ENCODE measurements around the gene ROR1. TPM values are rescaled to one million over a fixed set of nuclear protein-coding genes. Genes with fewer than 3 reads are reported as not detected.

Gene ROR1
- total RNA-seq, 1 donor from 2014 or later: 11.0 TPM

- H3K27ac Mint-ChIP-seq (ENCODE audit: unreplicated experiment): no peak overlapping the region
- no peak overlapping the region for H3K4me3 Mint-ChIP-seq
- no peaks in the 10 kb centered on the region for H3K36me3 Mint-ChIP-seq (ENCODE audit: low read depth)
- H3K9me3 Mint-ChIP-seq: no peaks in the 10 kb centered on the region
- H3K4me1 Mint-ChIP-seq: peaks cover 38% of the 10 kb centered on the region
- DNase-seq (ENCODE audit: low read depth, low spot score): no peak
- H3K27me3 Mint-ChIP-seq (ENCODE audit: low read depth): peaks cover 4% of the 10 kb centered on the region
- TF ChIP-seq CTCF (conservative IDR thresholded peaks at IDR 0.05): no peak
Measured at GRCh38 chr1:63916485-63917360, 142.9 kb downstream of the ROR1 start.

- H3K9me3 Mint-ChIP-seq: no peaks in the 10 kb centered on the region
- peaks cover 34% of the 10 kb centered on the region for H3K4me1 Mint-ChIP-seq
- no peaks in the 10 kb centered on the region for H3K27me3 Mint-ChIP-seq (ENCODE audit: low read depth)
- no peak overlapping the region for H3K27ac Mint-ChIP-seq (ENCODE audit: unreplicated experiment)
- no peak for DNase-seq (ENCODE audit: low read depth, low spot score)
- H3K36me3 Mint-ChIP-seq (ENCODE audit: low read depth): no peaks in the 10 kb centered on the region
- peak; percentile 30 for TF ChIP-seq CTCF (conservative IDR thresholded peaks at IDR 0.05)
- H3K4me3 Mint-ChIP-seq: no peak overlapping the region
Measured at GRCh38 chr1:63917571-63918417, 144.0 kb downstream of the ROR1 start.

GRCh38 chr1:63918418-63918945 lies 144.7 kb downstream of the ROR1 start:
- Mint-ChIP-seq H3K9me3 (no peaks in the 10 kb centered on the region), H3K4me1 (peaks cover 34% of the 10 kb centered on the region), H3K4me3 (no peak overlapping the region), H3K27me3 (ENCODE audit: low read depth) (no peaks in the 10 kb centered on the region), H3K27ac (ENCODE audit: unreplicated experiment) (no peak overlapping the region), H3K36me3 (ENCODE audit: low read depth) (no peaks in the 10 kb centered on the region)
- no peak for TF ChIP-seq CTCF (conservative IDR thresholded peaks at IDR 0.05)
- DNase-seq (ENCODE audit: low read depth, low spot score): no peak

GRCh38 chr1:63920154-63921117 lies 146.6 kb downstream of the ROR1 start:
- Mint-ChIP-seq H3K4me1 (peaks cover 29% of the 10 kb centered on the region), H3K36me3 (ENCODE audit: low read depth) (peaks cover 2% of the 10 kb centered on the region), H3K27me3 (ENCODE audit: low read depth) (no peaks in the 10 kb centered on the region), H3K4me3 (no peak overlapping the region), H3K27ac (ENCODE audit: unreplicated experiment) (no peak overlapping the region), H3K9me3 (no peaks in the 10 kb centered on the region)
- TF ChIP-seq CTCF (conservative IDR thresholded peaks at IDR 0.05): peak; percentile 47
- no peak for DNase-seq (ENCODE audit: low read depth, low spot score)

- Mint-ChIP-seq H3K4me3 (no peak overlapping the region), H3K27ac (ENCODE audit: unreplicated experiment) (no peak overlapping the region), H3K4me1 (peaks cover 29% of the 10 kb centered on the region), H3K9me3 (no peaks in the 10 kb centered on the region), H3K27me3 (ENCODE audit: low read depth) (no peaks in the 10 kb centered on the region), H3K36me3 (ENCODE audit: low read depth) (peaks cover 2% of the 10 kb centered on the region)
- DNase-seq (ENCODE audit: low read depth, low spot score): no peak
- no peak for TF ChIP-seq CTCF (conservative IDR thresholded peaks at IDR 0.05)
Measured at GRCh38 chr1:63921359-63921758, 147.5 kb downstream of the ROR1 start.

Data from neural crest cell (in vitro differentiated cells).